Spleen (tissue), 11 donors: ENCODE measurements around the gene BTBD16. TPM values are rescaled to one million over a fixed set of nuclear protein-coding genes. Genes with fewer than 3 reads are reported as not detected.

Experiments used
- DNase-seq: peaks from one replicate; pipeline ENCODE4 v3.0.0-alpha.2; 2020
- H3K27ac ChIP-seq, 8 donors: fragments of 200-600 bp; sonication (generic) in 7 of 8; 1 replicate in 4 of 8; 2 replicates in 4 of 8; pipeline versions ENCODE4 v1.5.0 to v1.8.0; 2016 to 2021; ENCODE audit warnings: inconsistent platforms in 4 of 8, mild to moderate bottlenecking in 4 of 8, moderate library complexity in 1 of 8
- H3K27me3 ChIP-seq, 7 donors: fragments of 200-600 bp; sonication (generic) in 6 of 7; replicated peaks in 1 of 7; 1 replicate in 4 of 7; 2 replicates in 3 of 7; pipeline versions ENCODE4 v1.5.0 to v1.8.0; 2016 to 2021; ENCODE audit warnings: inconsistent platforms in 3 of 7, mild to moderate bottlenecking in 1 of 7
- H3K36me3 ChIP-seq, 6 donors: fragments of 200-600 bp; sonication (generic) in 5 of 6; 1 replicate in 4 of 6; 2 replicates in 2 of 6; pipeline versions ENCODE4 v1.5.0 to v1.8.0; 2016 to 2021; ENCODE audit warnings: inconsistent platforms in 2 of 6
- H3K4me1 ChIP-seq, 6 donors: fragments of 200-600 bp; sonication (generic) in 5 of 6; 1 replicate in 3 of 6; 2 replicates in 3 of 6; pipeline versions ENCODE4 v1.5.0 to v1.8.0; 2016 to 2021; ENCODE audit warnings: inconsistent platforms in 3 of 6
- H3K4me3 ChIP-seq, 8 donors: fragments of 200-600 bp; sonication (generic) in 7 of 8; 1 replicate in 4 of 8; 2 replicates in 4 of 8; pipeline versions ENCODE4 v1.5.0 to v1.8.0; 2016 to 2021; ENCODE audit warnings: inconsistent platforms in 4 of 8, mild to moderate bottlenecking in 4 of 8, moderate library complexity in 2 of 8
- H3K9me3 ChIP-seq, 8 donors: fragments of 200-600 bp; sonication (generic) in 7 of 8; 1 replicate in 4 of 8; 2 replicates in 4 of 8; pipeline versions ENCODE4 v1.5.0 to v1.8.0; 2016 to 2021; ENCODE audit warnings: inconsistent platforms in 4 of 8
- POLR2A ChIP-seq, 3 donors: fragments of 450-650 bp; IDR thresholded peaks; one replicate each; pipeline ENCODE4 v1.5.1; 2017; ENCODE audit warnings: antibody characterized with exemption in 3 of 3, mild to moderate bottlenecking in 1 of 3
- POLR2AphosphoS5 ChIP-seq, 3 donors: sonication (generic); formaldehyde crosslinking; IDR thresholded peaks; one replicate each; pipeline ENCODE4 v1.5.1; 2017; ENCODE audit warnings: antibody characterized with exemption in 3 of 3
- WGBS, 5 donors: extraction: QIAGEN DNeasy Blood & Tissue Kit in 3 of 5; methylation state at CpG; one replicate each; pipeline versions ENCODE4 v1.1.5 to v1.1.7; 2013 to 2018; 5-methylcytosine and 5-hydroxymethylcytosine counted together
- intact Hi-C: fragments of 100-400 bp; cut with DNase I; formaldehyde crosslinking; loops from one replicate; pipeline ENCODE4 v1.15.0; 2023; ENCODE audit warnings: low total_unique reads
- polyA plus RNA-seq, 3 donors: library from polyadenylated mRNA; stranded (reverse); fragments of 200-250 nt; gene quantifications; one replicate each; pipeline ENCODE4 v1.2.1, GENCODE V29; 2013
- total RNA-seq, 7 donors: library from RNA; depleted of rRNA in 3 of 7; stranded (reverse); fragments of >200 nt in 3 of 7; fragmentation: NEBNext Ultra II Directional in 4 of 7; extraction: Animal tissue kit (Norgen Biotek cat#: 25700) in 4 of 7; gene quantifications; one replicate each; pipeline versions ENCODE4 v1.1.0 to v1.2.1, GENCODE V29; 2016 to 2021
- TF ChIP-seq, protein P1 (sequence below), 11 experiments: fragments of 200-600 bp in 7 of 11; fragments of 450-650 bp in 4 of 11; sonication (generic) in 4 of 11; IDR thresholded peaks in 8 of 11; conservative IDR thresholded peaks in 3 of 11; 1 replicate in 7 of 11; 2 replicates in 4 of 11; pipeline versions ENCODE4 v1.4.0 to v1.8.0; 2016 to 2021; ENCODE audit warnings: antibody characterized with exemption in 11 of 11, inconsistent platforms in 4 of 11, mild to moderate bottlenecking in 1 of 11
- donor health status: healthy with polysubstance abuse.
- donor health status: DM: no; HTN: no; CAD: no; lungs with moderate emphysema.
- donor health status: DM: no; HTN: no; CAD: no.
- donor health status: Bipolar disorder and iron deficiency.
- donor health status: healthy.
- donor health status: DM: no; HTN: no; CAD: no.
- donor health status: DM: yes; HTN: yes; CAD: no.

Gene BTBD16
- total and polyA plus RNA-seq, 10 donors: 0.04 to 0.10 TPM; not detected in 8

DNA sequence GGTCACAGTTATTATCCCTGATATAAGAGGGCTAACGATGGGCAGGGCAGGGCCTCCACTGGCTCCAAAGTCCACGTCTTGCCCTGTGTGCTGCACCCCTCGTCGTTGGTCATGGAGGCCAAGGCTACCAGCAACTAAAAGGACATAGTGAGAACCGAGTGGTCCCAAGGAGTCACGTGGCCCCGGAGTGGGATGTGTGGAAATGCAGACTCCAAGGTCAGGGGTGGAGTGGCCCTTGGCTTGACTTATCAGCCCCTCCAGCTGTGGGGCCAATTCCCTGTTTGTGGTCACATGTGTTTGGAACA, 30.7 kb downstream of the BTBD16 start:
- no peak for DNase-seq
- 72 to 89% (median 84%) methylated on average over 4 to 7 of the region's 7 CpGs for WGBS, 5 donors
- intact Hi-C loops: no loop called here

DNA sequence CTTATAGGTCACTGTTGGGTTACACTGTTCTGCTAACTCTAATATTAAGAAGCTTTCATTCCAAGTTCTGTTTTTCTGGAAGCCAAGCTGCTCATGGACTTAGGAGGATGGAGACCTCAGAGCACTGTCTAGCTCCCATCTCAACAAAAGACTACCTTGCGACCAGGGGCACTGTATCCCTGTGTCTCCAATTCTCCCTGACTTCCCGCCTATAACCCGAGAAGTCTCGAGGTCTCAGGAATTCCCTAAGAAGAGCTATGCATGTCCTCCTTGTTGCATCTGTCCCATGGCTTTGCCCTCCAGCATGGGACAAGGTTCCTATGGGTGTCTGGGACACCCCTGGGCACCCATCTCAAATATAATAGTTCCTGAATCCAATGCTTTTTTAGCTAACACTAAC, 31.2 kb downstream of the BTBD16 start:
- 88 to 96% (median 90%) methylated on average over 4 of the region's 4 CpGs for WGBS, 5 donors
- Histone ChIP-seq H3K36me3 (no peaks in the 10 kb centered on the region), H3K27ac (no peak overlapping the region), H3K27me3 (peaks cover 0 to 26% (median 0%) of the 10 kb centered on the region in 7 donors), H3K4me1 (peaks cover 0 to 11% (median 4%) of the 10 kb centered on the region in 6 donors), H3K4me3 (no peak overlapping the region), H3K9me3 (peaks cover 0 to 10% (median 3%) of the 10 kb centered on the region in 8 donors)
- intact Hi-C loops: no loop called here
- no peak for TF ChIP-seq POLR2AphosphoS5 (IDR thresholded peaks at IDR 0.05)
- TF ChIP-seq, protein P1, sequence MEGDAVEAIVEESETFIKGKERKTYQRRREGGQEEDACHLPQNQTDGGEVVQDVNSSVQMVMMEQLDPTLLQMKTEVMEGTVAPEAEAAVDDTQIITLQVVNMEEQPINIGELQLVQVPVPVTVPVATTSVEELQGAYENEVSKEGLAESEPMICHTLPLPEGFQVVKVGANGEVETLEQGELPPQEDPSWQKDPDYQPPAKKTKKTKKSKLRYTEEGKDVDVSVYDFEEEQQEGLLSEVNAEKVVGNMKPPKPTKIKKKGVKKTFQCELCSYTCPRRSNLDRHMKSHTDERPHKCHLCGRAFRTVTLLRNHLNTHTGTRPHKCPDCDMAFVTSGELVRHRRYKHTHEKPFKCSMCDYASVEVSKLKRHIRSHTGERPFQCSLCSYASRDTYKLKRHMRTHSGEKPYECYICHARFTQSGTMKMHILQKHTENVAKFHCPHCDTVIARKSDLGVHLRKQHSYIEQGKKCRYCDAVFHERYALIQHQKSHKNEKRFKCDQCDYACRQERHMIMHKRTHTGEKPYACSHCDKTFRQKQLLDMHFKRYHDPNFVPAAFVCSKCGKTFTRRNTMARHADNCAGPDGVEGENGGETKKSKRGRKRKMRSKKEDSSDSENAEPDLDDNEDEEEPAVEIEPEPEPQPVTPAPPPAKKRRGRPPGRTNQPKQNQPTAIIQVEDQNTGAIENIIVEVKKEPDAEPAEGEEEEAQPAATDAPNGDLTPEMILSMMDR (IDR thresholded peaks at IDR 0.05 in 8 of 11, conservative IDR thresholded peaks at IDR 0.05 in 3 of 11): no peak
- TF ChIP-seq POLR2A (IDR thresholded peaks at IDR 0.05): no peak
- no peak for DNase-seq

More for the DNA sequence above, 30.7 kb downstream of the BTBD16 start:
- Histone ChIP-seq H3K36me3 (no peaks in the 10 kb centered on the region), H3K4me1 (peaks cover 0 to 7% (median 4%) of the 10 kb centered on the region in 6 donors), H3K9me3 (peaks cover 0 to 10% (median 3%) of the 10 kb centered on the region in 8 donors), H3K4me3 (no peak overlapping the region), H3K27ac (no peak overlapping the region), H3K27me3 (peaks cover 0 to 29% (median 0%) of the 10 kb centered on the region in 7 donors)
- TF ChIP-seq, protein P1 (IDR thresholded peaks at IDR 0.05 in 8 of 11, conservative IDR thresholded peaks at IDR 0.05 in 3 of 11): no peak
- TF ChIP-seq POLR2AphosphoS5 (IDR thresholded peaks at IDR 0.05): no peak
- TF ChIP-seq POLR2A (IDR thresholded peaks at IDR 0.05): no peak

DNA sequence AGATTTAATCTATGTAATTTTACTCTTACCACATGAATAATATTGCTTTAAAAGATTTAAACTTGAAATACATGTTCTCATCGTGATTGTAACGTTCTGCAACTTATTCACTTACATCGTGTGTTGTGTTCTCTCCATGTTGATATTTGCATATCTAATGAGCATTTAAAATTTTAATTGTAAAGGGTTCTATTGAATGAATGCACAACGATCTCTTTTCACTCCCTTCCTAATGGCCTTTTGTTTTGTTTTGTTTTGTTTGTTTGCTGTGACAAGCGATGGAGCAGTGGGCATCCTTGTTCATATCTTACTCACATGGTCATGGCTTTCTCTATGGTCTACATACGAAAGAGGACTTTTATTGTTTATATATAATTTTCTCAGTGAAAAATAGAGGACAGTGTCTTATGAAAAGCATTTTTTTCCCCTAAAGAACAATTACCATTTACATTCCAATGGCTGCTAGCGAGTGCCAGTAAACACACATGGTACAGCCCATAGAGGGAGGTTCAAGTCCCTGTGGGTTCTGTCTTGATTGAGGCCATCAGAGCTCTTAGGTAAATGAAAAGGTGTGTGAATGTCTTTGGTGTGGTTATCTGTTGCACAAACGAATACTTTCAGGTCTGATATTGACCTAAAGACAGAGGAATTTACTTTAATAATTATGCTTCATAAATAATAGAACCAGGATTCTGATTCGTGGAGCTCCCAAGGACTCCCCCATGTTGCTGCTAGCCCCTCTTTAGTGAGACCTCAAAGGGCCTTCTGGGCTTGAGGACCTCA, 32.4 kb downstream of the BTBD16 start:
- 81 to 92% (median 83%) methylated on average over 9 of the region's 9 CpGs for WGBS, 5 donors
- Histone ChIP-seq H3K4me1 (peaks cover 0 to 22% (median 4%) of the 10 kb centered on the region in 6 donors), H3K27ac (no peak overlapping the region), H3K27me3 (peaks cover 0 to 14% (median 0%) of the 10 kb centered on the region in 7 donors), H3K4me3 (no peak overlapping the region), H3K36me3 (no peaks in the 10 kb centered on the region), H3K9me3 (peaks cover 0 to 10% (median 3%) of the 10 kb centered on the region in 8 donors)
- DNase-seq: no peak
- intact Hi-C loops: no loop called here
- TF ChIP-seq, protein P1 (IDR thresholded peaks at IDR 0.05 in 8 of 11, conservative IDR thresholded peaks at IDR 0.05 in 3 of 11): no peak
- TF ChIP-seq POLR2AphosphoS5 (IDR thresholded peaks at IDR 0.05) (no peak), POLR2A (IDR thresholded peaks at IDR 0.05) (no peak)

DNA sequence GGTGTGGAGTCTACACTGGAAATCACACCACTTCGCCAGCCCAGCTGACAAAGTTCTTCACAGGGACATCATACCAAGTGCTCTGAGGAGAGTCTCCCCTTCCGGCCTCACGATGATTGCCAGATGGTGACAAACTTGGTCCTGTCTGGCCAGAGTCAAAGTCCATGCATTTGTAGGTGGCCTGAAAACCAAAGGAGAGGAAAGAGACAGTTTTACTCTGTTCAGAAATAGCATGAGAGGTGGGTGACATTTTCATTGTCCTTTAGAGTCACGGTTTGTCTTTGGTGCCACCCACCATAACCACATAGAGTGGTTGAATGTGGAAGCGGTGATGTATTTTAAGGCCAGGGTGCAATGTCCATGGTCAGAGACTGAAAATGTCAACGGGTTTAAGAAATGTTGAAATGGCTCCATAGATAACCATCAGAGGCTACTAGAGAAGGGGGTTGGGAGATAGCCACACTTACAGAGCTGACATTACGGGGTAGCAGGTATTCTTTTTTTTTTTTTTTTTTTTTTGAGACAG, 33.0 kb downstream of the BTBD16 start:
- TF ChIP-seq POLR2A (IDR thresholded peaks at IDR 0.05) (no peak), POLR2AphosphoS5 (IDR thresholded peaks at IDR 0.05) (no peak)
- TF ChIP-seq, protein P1 (IDR thresholded peaks at IDR 0.05 in 8 of 11, conservative IDR thresholded peaks at IDR 0.05 in 3 of 11): no peak
- WGBS, 5 donors: 83 to 93% (median 90%) methylated on average over 7 of the region's 7 CpGs
- Histone ChIP-seq H3K4me3 (no peak overlapping the region), H3K27me3 (peaks cover 0 to 8% (median 0%) of the 10 kb centered on the region in 7 donors), H3K4me1 (peaks cover 0 to 18% (median under 1%) of the 10 kb centered on the region in 6 donors), H3K9me3 (peaks cover 0 to 10% (median 3%) of the 10 kb centered on the region in 8 donors), H3K27ac (no peak overlapping the region), H3K36me3 (no peaks in the 10 kb centered on the region)
- intact Hi-C loops: no loop called here
- DNase-seq: no peak
